GM10266 (cell line): ENCODE data around the gene NT5C.

ENCODE experiments used
- DNase-seq: peaks from one replicate; pipeline ENCODE4 v3.0.0; 2012; ENCODE audit errors: extremely low spot score
- CTCF ChIP-seq: IDR thresholded peaks from 2 replicates; pipeline ENCODE4 v1.5.1; 2012; ENCODE audit warnings: mild to moderate bottlenecking, low read depth; ENCODE audit not compliant: control insufficient read depth, insufficient read depth; ENCODE audit errors: missing control alignments

The NT5C gene

GRCh38 chr17:75087182-75087557 lies 44.4 kb downstream of the NT5C start:
- DNase-seq: no peak
- no peak for TF ChIP-seq CTCF

GRCh38 chr17:75086496-75087181 lies 44.9 kb downstream of the NT5C start:
- DNase-seq: no peak
- TF ChIP-seq CTCF: no peak

- TF ChIP-seq CTCF: no peak
- DNase-seq: no peak
Measured at GRCh38 chr17:75084039-75084660, 47.4 kb downstream of the NT5C start.

GRCh38 chr17:75082683-75083082 lies 48.9 kb downstream of the NT5C start:
- DNase-seq: no peak
- TF ChIP-seq CTCF: no peak

- DNase-seq: no peak
- TF ChIP-seq CTCF: no peak
Measured at GRCh38 chr17:75081611-75082540, 49.7 kb downstream of the NT5C start.
